Keratinocyte (primary cell): ENCODE data around the gene KCNK16.

Experiments used
- EZH2 ChIP-seq: IDR thresholded peaks from one replicate; pipeline ENCODE4 v1.6.1; 2012; ENCODE audit warnings: inconsistent platforms, mild to moderate bottlenecking, low read length, moderate library complexity
- TF ChIP-seq, protein P1 (sequence below), 3 experiments: IDR thresholded peaks in 1 of 3; conservative IDR thresholded peaks in 1 of 3; optimal IDR thresholded peaks in 1 of 3; 2 replicates in 2 of 3; 3 replicates in 1 of 3; pipeline versions ENCODE3 to v1.5.1; 2011; ENCODE audit warnings: low read length in 3 of 3, mild to moderate bottlenecking in 3 of 3, moderate library complexity in 2 of 3, control low read depth in 1 of 3, inconsistent platforms in 1 of 3; ENCODE audit not compliant: insufficient read depth in 2 of 3; ENCODE audit errors: extremely low read depth in 1 of 3

DNA sequence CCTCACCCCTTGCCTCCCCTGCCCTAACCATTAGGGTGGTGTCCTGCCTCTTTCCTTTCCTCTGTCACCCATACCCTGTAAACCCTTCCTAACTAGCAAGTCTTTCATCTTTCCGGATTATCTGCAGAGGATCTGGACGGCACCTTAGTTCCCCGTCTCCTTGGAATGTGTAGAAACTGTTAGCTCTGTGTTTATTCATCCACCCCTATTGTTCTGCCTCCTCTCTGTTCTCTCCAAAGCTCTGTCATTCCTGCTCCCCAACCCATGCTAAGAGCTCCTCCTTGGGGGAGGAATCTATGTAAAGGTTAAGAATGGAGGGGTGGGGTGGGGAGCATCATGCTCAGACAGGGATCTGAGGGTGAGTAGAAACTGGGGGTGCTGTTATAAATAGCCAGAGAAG, 53.8 kb downstream of the KCNK16 start:
- TF ChIP-seq, protein P1, sequence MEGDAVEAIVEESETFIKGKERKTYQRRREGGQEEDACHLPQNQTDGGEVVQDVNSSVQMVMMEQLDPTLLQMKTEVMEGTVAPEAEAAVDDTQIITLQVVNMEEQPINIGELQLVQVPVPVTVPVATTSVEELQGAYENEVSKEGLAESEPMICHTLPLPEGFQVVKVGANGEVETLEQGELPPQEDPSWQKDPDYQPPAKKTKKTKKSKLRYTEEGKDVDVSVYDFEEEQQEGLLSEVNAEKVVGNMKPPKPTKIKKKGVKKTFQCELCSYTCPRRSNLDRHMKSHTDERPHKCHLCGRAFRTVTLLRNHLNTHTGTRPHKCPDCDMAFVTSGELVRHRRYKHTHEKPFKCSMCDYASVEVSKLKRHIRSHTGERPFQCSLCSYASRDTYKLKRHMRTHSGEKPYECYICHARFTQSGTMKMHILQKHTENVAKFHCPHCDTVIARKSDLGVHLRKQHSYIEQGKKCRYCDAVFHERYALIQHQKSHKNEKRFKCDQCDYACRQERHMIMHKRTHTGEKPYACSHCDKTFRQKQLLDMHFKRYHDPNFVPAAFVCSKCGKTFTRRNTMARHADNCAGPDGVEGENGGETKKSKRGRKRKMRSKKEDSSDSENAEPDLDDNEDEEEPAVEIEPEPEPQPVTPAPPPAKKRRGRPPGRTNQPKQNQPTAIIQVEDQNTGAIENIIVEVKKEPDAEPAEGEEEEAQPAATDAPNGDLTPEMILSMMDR (optimal IDR thresholded peaks at IDR 0.05 in 1 of 3, IDR thresholded peaks at IDR 0.05 in 1 of 3, conservative IDR thresholded peaks at IDR 0.05 in 1 of 3; ENCODE audit: extremely low read depth in 1 of 3, insufficient read depth in 2 of 3, low read length in 3 of 3), result no peak
- TF ChIP-seq EZH2, result no peak
